Measurements from ENCODE around the gene HMGB2. TPM values are rescaled to one million over a fixed set of nuclear protein-coding genes. Genes with fewer than 3 reads are reported as not detected.

The HMGB2 gene
- total RNA-seq, 6 experiments from 2014 or later, result 53.0 to 130 (median 117) TPM

GRCh38 chr4:173282256-173282562 is 51.9 kb downstream of the HMGB2 start:
- TF ChIP-seq CTCF (IDR thresholded peaks at IDR 0.05), result no peak
- Mint-ChIP-seq H3K9me3 (peaks cover 32% of the 10 kb centered on the region), H3K27me3 (ENCODE audit: insufficient read depth) (peaks cover 3% of the 10 kb centered on the region; the same call in 1 of the 2 replicates), H3K36me3 (ENCODE audit: low read depth) (peaks cover 15% of the 10 kb centered on the region; the same call in 1 of the 2 replicates), H3K4me3 (no peak overlapping the region), H3K27ac (no peak overlapping the region), H3K4me1 (ENCODE audit: low read depth) (no peaks in the 10 kb centered on the region)
- DNase-seq, result no peak

GRCh38 chr4:173281406-173282255 is 52.5 kb downstream of the HMGB2 start:
- no peak for DNase-seq
- Mint-ChIP-seq H3K9me3 (peaks cover 26% of the 10 kb centered on the region), H3K4me1 (ENCODE audit: low read depth) (no peaks in the 10 kb centered on the region), H3K27me3 (ENCODE audit: insufficient read depth) (peaks cover 3% of the 10 kb centered on the region; the same call in 1 of the 2 replicates), H3K27ac (no peak overlapping the region), H3K4me3 (no peak overlapping the region), H3K36me3 (ENCODE audit: low read depth) (peaks cover 15% of the 10 kb centered on the region; the same call in 1 of the 2 replicates)
- no peak for TF ChIP-seq CTCF (IDR thresholded peaks at IDR 0.05)

Other genes with a start within 250 kb of the HMGB2 start
- 10 to 100 TPM; 10.9 to 24.3 (median 23.0) TPM for gene GALNT7, start 165.5 kb downstream of the HMGB2 start, total RNA-seq (2021; fragmentation: NEBNext Ultra II Directional; extraction: Animal tissue kit (Norgen Biotek cat#: 25700))
- 10 to 100 TPM in 5 of 6 experiments, 1 to 10 TPM in 1; 9.3 to 17.0 (median 14.2) TPM for gene SAP30, start 36.6 kb upstream of the HMGB2 start, total RNA-seq (2021; fragmentation: NEBNext Ultra II Directional; extraction: Animal tissue kit (Norgen Biotek cat#: 25700))
- gene SCRG1, start 64.8 kb upstream of the HMGB2 start, total RNA-seq (2021; fragmentation: NEBNext Ultra II Directional; extraction: Animal tissue kit (Norgen Biotek cat#: 25700)), result not detected
- 1 to 10 TPM in 2 of 6 experiments, under 1 TPM in 4; 0.35 to 3.7 (median 0.51) TPM for gene HAND2, start 195.9 kb upstream of the HMGB2 start, total RNA-seq (2021; fragmentation: NEBNext Ultra II Directional; extraction: Animal tissue kit (Norgen Biotek cat#: 25700))

Data from HFFc6 (cell line).